ENCODE results near the gene TYR.
"Not testable (repeated sequence)": the region's sequence is repeated elsewhere in the genome, so short reads cannot be mapped to it uniquely, and the experiment has no call there.

The TYR gene

GRCh38 chr11:89267660-89268302 is 90.1 kb downstream of the TYR start:
- no peak overlapping the region for H3K4me3 ChIP-seq (ENCODE audit: low read depth, low read length)

GRCh38 chr11:89272540-89273088 is 94.9 kb downstream of the TYR start:
- H3K4me3 ChIP-seq (ENCODE audit: low read depth, low read length), result not testable (repeated sequence)

- not testable (repeated sequence) for H3K4me3 ChIP-seq (ENCODE audit: low read depth, low read length)
Observed at GRCh38 chr11:89273220-89273619, 95.5 kb downstream of the TYR start.

- H3K4me3 ChIP-seq (ENCODE audit: low read depth, low read length), result no peak overlapping the region
Observed at GRCh38 chr11:89275966-89276365, 98.3 kb downstream of the TYR start.

GRCh38 chr11:89279176-89279575 is 101.5 kb downstream of the TYR start:
- no peak overlapping the region for H3K4me3 ChIP-seq (ENCODE audit: low read depth, low read length)

- H3K4me3 ChIP-seq (ENCODE audit: low read depth, low read length), result not testable (repeated sequence)
Observed at GRCh38 chr11:89281032-89281677, 103.5 kb downstream of the TYR start.

GRCh38 chr11:89286601-89287000 is 108.9 kb downstream of the TYR start:
- H3K4me3 ChIP-seq (ENCODE audit: low read depth, low read length), result not testable (repeated sequence)

- H3K4me3 ChIP-seq (ENCODE audit: low read depth, low read length), result not testable (repeated sequence)
Observed at GRCh38 chr11:89288004-89288403, 110.3 kb downstream of the TYR start.

GRCh38 chr11:89293965-89294679 is 116.4 kb downstream of the TYR start:
- peak overlapping the region; percentile 24 for H3K4me3 ChIP-seq (ENCODE audit: low read depth, low read length)

GRCh38 chr11:89295023-89295422 is 117.3 kb downstream of the TYR start:
- not testable (repeated sequence) for H3K4me3 ChIP-seq (ENCODE audit: low read depth, low read length)

GRCh38 chr11:89303029-89303428 is 125.4 kb downstream of the TYR start:
- not testable (repeated sequence) for H3K4me3 ChIP-seq (ENCODE audit: low read depth, low read length)

- not testable (repeated sequence) for H3K4me3 ChIP-seq (ENCODE audit: low read depth, low read length)
Observed at GRCh38 chr11:89308272-89308671, 130.6 kb downstream of the TYR start.

GRCh38 chr11:89309321-89309985 is 131.8 kb downstream of the TYR start:
- not testable (repeated sequence) for H3K4me3 ChIP-seq (ENCODE audit: low read depth, low read length)

- H3K4me3 ChIP-seq (ENCODE audit: low read depth, low read length), result not testable (repeated sequence)
Observed at GRCh38 chr11:89310607-89311006, 132.9 kb downstream of the TYR start.

GRCh38 chr11:89321401-89321800 is 143.7 kb downstream of the TYR start:
- no peak overlapping the region for H3K4me3 ChIP-seq (ENCODE audit: low read depth, low read length)

GRCh38 chr11:89327885-89328284 is 150.2 kb downstream of the TYR start:
- H3K4me3 ChIP-seq (ENCODE audit: low read depth, low read length), result no peak overlapping the region

GRCh38 chr11:89331940-89332339 is 154.3 kb downstream of the TYR start:
- not testable (repeated sequence) for H3K4me3 ChIP-seq (ENCODE audit: low read depth, low read length)

GRCh38 chr11:89333704-89334103 is 156.0 kb downstream of the TYR start:
- H3K4me3 ChIP-seq (ENCODE audit: low read depth, low read length), result not testable (repeated sequence)

GRCh38 chr11:89337100-89337650 is 159.5 kb downstream of the TYR start:
- H3K4me3 ChIP-seq (ENCODE audit: low read depth, low read length), result not testable (repeated sequence)

GRCh38 chr11:89338073-89338472 is 160.4 kb downstream of the TYR start:
- not testable (repeated sequence) for H3K4me3 ChIP-seq (ENCODE audit: low read depth, low read length)

GRCh38 chr11:89340450-89340849 is 162.8 kb downstream of the TYR start:
- not testable (repeated sequence) for H3K4me3 ChIP-seq (ENCODE audit: low read depth, low read length)
